ENCODE measurements around the gene PRAMEF1.

- TF ChIP-seq, protein P1, sequence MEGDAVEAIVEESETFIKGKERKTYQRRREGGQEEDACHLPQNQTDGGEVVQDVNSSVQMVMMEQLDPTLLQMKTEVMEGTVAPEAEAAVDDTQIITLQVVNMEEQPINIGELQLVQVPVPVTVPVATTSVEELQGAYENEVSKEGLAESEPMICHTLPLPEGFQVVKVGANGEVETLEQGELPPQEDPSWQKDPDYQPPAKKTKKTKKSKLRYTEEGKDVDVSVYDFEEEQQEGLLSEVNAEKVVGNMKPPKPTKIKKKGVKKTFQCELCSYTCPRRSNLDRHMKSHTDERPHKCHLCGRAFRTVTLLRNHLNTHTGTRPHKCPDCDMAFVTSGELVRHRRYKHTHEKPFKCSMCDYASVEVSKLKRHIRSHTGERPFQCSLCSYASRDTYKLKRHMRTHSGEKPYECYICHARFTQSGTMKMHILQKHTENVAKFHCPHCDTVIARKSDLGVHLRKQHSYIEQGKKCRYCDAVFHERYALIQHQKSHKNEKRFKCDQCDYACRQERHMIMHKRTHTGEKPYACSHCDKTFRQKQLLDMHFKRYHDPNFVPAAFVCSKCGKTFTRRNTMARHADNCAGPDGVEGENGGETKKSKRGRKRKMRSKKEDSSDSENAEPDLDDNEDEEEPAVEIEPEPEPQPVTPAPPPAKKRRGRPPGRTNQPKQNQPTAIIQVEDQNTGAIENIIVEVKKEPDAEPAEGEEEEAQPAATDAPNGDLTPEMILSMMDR (conservative IDR thresholded peaks at IDR 0.05; ENCODE audit: low read length): no peak
- TF ChIP-seq EZH2phosphoT487 (IDR thresholded peaks at IDR 0.05; ENCODE audit: borderline replicate concordance): no peak
Measured at GRCh38 chr1:12757836-12758235, 33.4 kb upstream of the PRAMEF1 start.

Data from Loucy (cell line).